Mucosa of descending colon (tissue), 3 donors: ENCODE measurements around the gene GVQW3. TPM values are rescaled to one million over a fixed set of nuclear protein-coding genes. Genes with fewer than 3 reads are reported as not detected.

Experiments
- ATAC-seq: fragments of 200-7000 bp; cut with Tn5 transposase; one replicate; pipeline ENCODE4 v1.9.1; 2020; ENCODE audit warnings: mild to moderate bottlenecking, moderate library complexity
- DNase-seq, 3 donors: peaks; one replicate each; pipeline ENCODE4 v3.0.0-alpha.2; 2020
- H3K36me3 ChIP-seq: fragments of 200-600 bp; one replicate; pipeline ENCODE4 v1.8.0; 2021; ENCODE audit warnings: low read depth, mild to moderate bottlenecking
- H3K4me1 ChIP-seq: fragments of 200-600 bp; one replicate; pipeline ENCODE4 v1.8.0; 2021; ENCODE audit warnings: low read depth, mild to moderate bottlenecking
- H3K4me3 ChIP-seq: fragments of 200-600 bp; one replicate; pipeline ENCODE4 v1.8.0; 2021; ENCODE audit warnings: mild to moderate bottlenecking
- H3K9me3 ChIP-seq: fragments of 200-600 bp; one replicate; pipeline ENCODE4 v1.8.0; 2021; ENCODE audit warnings: mild to moderate bottlenecking
- CTCF ChIP-seq: fragments of 200-600 bp; IDR thresholded peaks from one replicate; pipeline ENCODE4 v1.8.0; 2022; ENCODE audit warnings: antibody characterized with exemption, mild to moderate bottlenecking
- intact Hi-C, 2 donors: fragments of 100-400 bp; cut with DNase I in 1 of 2; cut with micrococcal nuclease in 1 of 2; formaldehyde crosslinking; loops; one replicate each; pipeline versions ENCODE4 v1.11.0 to v1.11.1; 2022; cut with DNase I, micrococcal nuclease
- long read RNA-seq, 2 donors: library from polyadenylated mRNA; unstranded; transcript quantifications; one replicate each; pipeline ENCODE4 v2.0.0, GENCODE V29; 2019 to 2021
- total RNA-seq, 3 donors: library from RNA; stranded (reverse); fragmentation: NEBNext Ultra II Directional in 2 of 3; extraction: Animal tissue kit (Norgen Biotek cat#: 25700) in 2 of 3; gene quantifications; one replicate each; pipeline versions ENCODE4 v1.2.1 to v1.2.4, GENCODE V29; 2021 to 2023
- donor health status: DM: no; HTN: no; CAD: no; lungs with moderate emphysema.
- donor health status: DM: no; HTN: no; CAD: no.
- donor health status: DM: no; HTN: yes; CAD: no.

Gene GVQW3
- 1 to 10 TPM; 3.3 to 4.7 (median 3.5) TPM for total RNA-seq
- long read RNA-seq, donor 1, partial matches to known transcripts: 0 of 2 reads
- long read RNA-seq, donor 1, other reads (novel, unspliced or antisense): 1 of 2 reads
- long read RNA-seq, donor 2: 0 reads

- H3K4me3 ChIP-seq: peak within 1 kb of the TSS; percentile 95
- TF ChIP-seq CTCF: no peak
- H3K4me1 ChIP-seq: peaks cover 45% of the 10 kb centered on the region
- no peaks in the 10 kb centered on the region for H3K9me3 ChIP-seq
- peaks cover 3% of the 10 kb centered on the region for H3K36me3 ChIP-seq
- intact Hi-C loops: no loop called here
- peak; percentile 97 for ATAC-seq
- peak; percentile 97 to 99 (median 98) for DNase-seq
Measured at GRCh38 chr11:76380977-76381719, at the start of gene GVQW3, which contains the start of gene THAP12. TSS of gene GVQW3 (plus strand) at chr11:76381323. CDS start at chr11:76381829, 506 bp downstream. TSS of gene THAP12 (minus strand) at chr11:76381132. CDS start at chr11:76380836, 296 bp downstream.

GRCh38 chr11:76334826-76335389, 46.2 kb upstream of the GVQW3 start:
- no peak for TF ChIP-seq CTCF
- DNase-seq (no peak), ATAC-seq (no peak)
- intact Hi-C loops: no loop called here
- peaks cover 9% of the 10 kb centered on the region for H3K9me3 ChIP-seq
- no peak overlapping the region for H3K4me3 ChIP-seq
- no peaks in the 10 kb centered on the region for H3K4me1 ChIP-seq
- H3K36me3 ChIP-seq: no peaks in the 10 kb centered on the region

- no peak overlapping the region for H3K4me3 ChIP-seq
- no peaks in the 10 kb centered on the region for H3K4me1 ChIP-seq
- DNase-seq (no peak), ATAC-seq (peak; percentile 28)
- H3K36me3 ChIP-seq: no peaks in the 10 kb centered on the region
- intact Hi-C loops: no loop called here
- TF ChIP-seq CTCF: no peak
- H3K9me3 ChIP-seq: peaks cover 9% of the 10 kb centered on the region
Measured at GRCh38 chr11:76335842-76336241, 45.3 kb upstream of the GVQW3 start.

- ATAC-seq: no peak
- no peaks in the 10 kb centered on the region for H3K4me1 ChIP-seq
- DNase-seq: no peak
- peaks cover 9% of the 10 kb centered on the region for H3K9me3 ChIP-seq
- H3K36me3 ChIP-seq: no peaks in the 10 kb centered on the region
- H3K4me3 ChIP-seq: no peak overlapping the region
- intact Hi-C loops: no loop called here
- no peak for TF ChIP-seq CTCF
Measured at GRCh38 chr11:76336597-76336996, 44.5 kb upstream of the GVQW3 start.

GRCh38 chr11:76337469-76337868, 43.7 kb upstream of the GVQW3 start:
- no peak for TF ChIP-seq CTCF
- ATAC-seq (no peak), DNase-seq (no peak)
- intact Hi-C loops: no loop called here
- Histone ChIP-seq H3K4me3 (no peak overlapping the region), H3K9me3 (peaks cover 9% of the 10 kb centered on the region), H3K36me3 (no peaks in the 10 kb centered on the region), H3K4me1 (no peaks in the 10 kb centered on the region)
